NCI-H2227 (cell line): ENCODE measurements around the gene ALG11.
"Not testable (repeated sequence)": the region's sequence is repeated elsewhere in the genome, so short reads cannot be mapped to it uniquely, and the experiment has no call there.

Experiments
- DNase-seq: peaks from one replicate; lab custom pipeline; 2025; ENCODE audit not compliant: unreplicated experiment; lab: John Stamatoyannopoulos, UW

Gene ALG11, protein sequence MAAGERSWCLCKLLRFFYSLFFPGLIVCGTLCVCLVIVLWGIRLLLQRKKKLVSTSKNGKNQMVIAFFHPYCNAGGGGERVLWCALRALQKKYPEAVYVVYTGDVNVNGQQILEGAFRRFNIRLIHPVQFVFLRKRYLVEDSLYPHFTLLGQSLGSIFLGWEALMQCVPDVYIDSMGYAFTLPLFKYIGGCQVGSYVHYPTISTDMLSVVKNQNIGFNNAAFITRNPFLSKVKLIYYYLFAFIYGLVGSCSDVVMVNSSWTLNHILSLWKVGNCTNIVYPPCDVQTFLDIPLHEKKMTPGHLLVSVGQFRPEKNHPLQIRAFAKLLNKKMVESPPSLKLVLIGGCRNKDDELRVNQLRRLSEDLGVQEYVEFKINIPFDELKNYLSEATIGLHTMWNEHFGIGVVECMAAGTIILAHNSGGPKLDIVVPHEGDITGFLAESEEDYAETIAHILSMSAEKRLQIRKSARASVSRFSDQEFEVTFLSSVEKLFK

DNA sequence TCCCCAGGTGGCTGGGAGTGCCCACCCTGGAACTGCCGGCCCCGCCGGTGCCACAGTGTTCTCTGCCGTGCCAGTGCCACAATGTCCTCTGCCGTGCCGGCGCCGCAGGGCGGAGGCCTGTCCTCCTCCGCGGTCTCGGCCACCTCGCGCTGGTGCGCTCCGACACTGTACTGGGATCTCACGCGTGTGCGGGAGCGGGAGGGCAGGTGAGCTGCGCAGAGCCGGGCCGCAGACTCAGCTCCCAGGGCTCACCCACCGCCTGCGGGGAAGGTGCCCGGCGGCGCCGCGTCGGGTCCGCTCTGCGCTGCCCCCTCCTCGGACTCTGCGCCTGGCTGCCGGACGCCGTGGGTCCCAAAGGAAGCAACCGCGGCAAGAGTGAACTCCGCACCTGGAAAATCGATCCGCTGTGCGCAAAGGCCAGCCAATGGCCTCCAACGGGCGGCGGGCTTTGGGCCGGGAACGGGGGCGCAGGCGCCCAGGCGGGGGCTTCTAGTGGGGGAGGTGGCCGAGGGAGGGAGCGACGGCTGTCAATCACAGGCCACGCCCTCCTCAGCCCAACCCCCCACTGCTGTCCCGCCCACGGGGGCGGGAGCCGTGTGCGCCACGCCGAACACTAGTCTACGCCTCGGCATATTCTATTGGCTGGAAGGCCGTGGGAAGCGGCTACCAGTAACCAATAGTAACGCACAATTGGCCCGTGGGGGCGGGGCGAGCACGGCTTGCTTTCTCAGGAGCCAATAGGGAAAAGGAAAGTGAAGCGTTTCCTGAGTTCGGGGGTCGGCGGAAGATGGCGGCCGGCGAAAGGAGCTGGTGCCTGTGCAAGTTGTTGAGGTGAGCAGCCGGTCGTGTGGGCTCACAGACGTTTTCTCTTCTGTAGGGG is at the start of gene ALG11:
Gene ALG11 (plus strand): TSS at position 767 of the 880 bp plus-strand sequence. CDS start 21 bp downstream, at position 788.
- DNase-seq = peak; percentile 97

DNA sequence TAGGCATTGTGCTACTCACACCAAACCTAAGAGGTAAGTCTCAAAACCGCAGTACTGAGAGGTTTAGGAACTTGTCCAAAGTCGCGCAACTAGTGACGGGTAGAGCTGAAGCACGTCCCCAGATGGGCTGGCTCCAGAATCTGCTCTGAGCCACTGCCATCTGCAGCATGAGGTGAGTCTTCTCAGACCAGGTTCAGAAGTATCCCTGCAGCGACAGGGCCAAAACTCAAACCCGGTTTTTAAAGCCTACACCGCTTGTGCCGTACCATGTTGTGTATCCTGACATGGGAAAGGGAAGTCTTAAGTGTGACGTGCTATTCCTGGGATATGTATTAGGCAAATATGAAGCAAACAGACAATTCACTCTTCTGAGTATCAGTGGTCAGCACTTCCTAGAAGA is 46.0 kb upstream of the ALG11 start:
- no peak for DNase-seq

DNA sequence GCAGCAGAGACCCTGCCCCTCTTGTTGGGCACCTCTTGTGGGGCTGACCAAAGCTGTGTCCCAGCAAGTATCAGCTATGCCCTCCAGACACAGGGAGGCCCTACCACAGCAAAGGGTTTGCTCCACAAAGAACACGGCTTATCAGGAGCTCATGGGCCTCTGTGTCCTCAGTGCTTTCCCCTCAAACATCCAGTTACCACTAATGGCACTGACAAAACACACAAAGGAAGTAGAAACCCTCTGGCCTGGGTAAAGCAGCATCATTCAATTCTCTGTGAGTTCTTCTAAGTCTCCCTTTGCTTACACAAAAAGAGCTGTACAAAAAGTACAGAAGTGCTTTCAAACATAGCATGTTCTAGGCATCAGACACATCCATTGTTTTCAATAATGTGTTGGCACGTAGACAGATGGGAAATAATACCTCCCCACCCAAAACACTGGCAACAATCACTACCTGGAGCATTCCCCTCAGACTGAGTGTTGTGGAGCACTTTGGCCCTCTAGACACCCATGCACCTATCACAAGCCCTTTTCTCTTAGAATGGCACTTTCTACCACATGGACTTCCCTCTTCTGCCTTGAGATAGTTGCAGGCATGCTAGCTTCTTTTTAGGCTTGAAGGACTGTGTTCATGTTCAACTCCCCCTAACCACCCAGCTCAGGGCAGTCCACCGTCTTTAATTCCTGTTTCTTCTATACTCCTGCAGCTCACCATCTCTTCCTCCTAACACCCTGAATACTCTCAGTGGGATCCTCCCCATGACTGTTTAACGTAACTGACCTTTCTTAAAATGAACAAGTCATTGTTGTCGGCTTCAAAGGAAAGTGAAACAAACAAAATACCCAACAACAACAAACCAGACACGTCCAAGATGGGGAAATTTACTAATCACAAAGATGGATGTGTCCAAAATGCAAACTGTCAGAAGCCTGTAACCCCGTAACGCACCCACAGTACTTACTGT is 44.4 kb upstream of the ALG11 start:
- DNase-seq = no peak

DNA sequence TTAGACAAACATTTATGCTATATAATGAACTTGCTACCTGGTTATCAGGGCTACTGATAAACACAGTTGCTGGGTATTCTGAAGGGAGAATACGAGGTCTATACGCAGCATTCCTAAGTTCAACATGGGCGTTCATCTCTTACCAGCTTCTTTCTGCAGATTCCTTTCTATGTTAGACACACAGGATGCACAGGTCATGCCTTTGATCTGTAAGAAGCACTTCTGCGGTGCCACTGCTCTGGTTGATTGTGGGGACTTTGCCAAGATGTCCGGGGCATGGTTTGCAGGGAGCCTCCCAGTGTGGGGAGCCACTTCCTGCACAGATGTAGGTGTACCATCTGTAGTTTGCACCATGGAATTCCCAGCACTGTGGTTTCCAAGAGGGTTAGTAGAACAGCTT is 41.8 kb upstream of the ALG11 start:
- no peak for DNase-seq

DNA sequence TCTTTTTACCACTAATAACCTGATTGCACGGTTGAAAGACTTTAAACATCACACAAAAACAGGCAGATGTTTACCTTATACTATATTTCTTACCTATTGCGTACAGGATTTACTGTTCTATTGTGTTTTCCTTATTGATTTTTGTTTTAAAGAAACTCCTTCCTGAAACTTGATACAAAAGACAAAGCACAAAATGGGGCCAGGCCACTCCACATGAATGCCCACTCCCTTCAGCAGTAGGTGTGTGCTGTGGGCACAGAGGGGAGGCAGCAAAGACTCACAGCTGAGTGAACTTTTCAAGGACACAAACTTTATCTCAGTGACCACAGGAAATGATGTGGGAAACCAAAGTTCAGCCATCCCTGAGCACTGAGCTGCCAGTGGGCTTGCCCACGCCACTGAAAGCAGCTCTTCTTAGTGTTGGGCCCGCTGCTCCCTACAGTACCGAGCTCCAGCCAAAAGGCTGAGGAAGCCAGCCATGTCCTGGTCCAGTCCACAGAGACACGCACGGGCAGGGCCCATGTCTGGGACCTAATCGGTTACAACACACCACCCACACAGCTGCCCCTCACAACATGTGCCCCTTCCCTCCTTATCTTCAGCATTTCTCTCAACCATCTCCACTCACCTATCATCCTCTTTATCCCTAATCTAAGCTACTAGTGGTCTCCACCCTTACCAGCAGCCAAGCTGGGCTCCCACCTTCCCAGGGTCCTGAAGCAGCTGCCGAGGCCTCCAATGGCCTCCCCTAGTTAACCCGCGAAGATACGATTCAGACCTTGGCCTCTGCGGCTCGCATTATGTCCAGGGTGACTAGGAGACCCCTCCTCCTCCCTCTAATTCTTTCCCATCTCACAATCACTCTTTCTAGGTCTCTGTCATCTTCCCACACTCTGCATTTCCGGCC is 40.4 kb upstream of the ALG11 start:
- DNase-seq = no peak

DNA sequence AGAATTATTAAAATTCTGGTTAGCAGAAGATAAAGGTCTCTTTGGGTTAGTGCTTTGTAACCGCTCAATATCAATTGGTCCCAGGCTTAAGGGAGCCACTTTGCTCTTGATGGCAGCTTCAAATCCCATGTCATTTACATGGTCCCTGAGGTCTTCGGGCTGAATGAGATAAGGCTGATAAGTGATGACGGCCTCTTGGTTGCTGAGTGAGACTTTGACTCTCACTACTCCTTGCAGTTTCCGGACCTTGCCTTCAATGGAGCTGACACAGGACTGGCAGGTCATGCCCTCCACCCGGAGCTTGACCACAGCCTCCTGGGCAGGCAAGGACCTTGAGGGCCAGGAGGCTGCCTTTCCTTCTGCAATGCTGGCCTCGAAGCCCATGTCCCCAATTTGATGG is 37.7 kb upstream of the ALG11 start:
- DNase-seq = no peak

DNA sequence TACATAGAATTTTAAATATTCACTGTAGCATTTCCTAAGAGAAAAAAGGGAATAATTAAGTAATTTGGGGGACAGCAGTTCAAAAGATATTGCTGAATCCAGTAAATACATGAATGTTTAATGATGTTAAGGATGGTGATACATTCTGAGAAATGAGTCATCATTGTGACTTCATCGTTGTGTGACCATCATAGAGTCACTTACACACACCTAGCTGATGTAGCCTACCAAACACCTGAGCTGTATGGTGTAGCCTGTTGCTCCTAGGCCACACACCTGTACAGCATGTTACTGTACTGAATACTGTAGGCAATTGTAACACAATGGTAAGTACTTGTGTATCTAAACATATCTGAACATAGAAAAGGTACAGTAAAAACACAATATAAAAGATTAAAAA is 35.8 kb upstream of the ALG11 start:
- no peak for DNase-seq

DNA sequence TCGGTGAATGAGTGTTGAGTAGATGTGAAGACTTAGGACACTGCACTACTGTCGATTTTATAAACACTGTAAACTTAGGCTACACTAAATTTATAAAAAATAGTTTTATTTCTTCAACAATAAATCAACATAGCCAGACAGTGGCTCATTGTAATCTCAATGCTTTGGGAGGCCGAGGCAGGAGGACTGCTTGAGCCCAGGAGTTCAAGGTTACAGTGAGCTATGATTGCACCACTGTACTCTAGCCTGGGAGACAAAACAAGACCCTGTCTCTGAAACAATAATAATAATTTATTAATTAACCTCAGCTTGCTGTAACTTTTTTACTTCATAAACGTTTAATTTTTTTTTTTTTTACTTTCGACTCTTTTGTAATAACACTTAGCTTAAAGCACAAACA is 35.3 kb upstream of the ALG11 start:
- no peak for DNase-seq

DNA sequence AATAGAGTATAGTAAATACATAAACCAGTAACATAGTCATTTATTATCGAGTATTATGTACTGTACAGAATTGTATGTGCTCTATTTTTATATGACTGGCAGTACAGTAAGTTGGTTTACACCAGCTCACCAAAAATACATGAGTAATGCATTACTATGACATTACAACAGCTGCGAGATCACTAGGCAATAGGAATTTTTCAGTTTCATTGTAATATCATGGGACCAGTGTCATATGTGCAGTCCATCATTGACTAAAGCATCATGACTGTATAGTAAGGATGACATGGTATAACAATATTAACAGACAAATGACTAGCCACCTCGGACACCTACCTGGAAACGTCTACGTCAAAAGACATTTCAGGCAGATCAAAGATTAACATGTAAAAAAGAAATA is 34.6 kb upstream of the ALG11 start:
- no peak for DNase-seq

DNA sequence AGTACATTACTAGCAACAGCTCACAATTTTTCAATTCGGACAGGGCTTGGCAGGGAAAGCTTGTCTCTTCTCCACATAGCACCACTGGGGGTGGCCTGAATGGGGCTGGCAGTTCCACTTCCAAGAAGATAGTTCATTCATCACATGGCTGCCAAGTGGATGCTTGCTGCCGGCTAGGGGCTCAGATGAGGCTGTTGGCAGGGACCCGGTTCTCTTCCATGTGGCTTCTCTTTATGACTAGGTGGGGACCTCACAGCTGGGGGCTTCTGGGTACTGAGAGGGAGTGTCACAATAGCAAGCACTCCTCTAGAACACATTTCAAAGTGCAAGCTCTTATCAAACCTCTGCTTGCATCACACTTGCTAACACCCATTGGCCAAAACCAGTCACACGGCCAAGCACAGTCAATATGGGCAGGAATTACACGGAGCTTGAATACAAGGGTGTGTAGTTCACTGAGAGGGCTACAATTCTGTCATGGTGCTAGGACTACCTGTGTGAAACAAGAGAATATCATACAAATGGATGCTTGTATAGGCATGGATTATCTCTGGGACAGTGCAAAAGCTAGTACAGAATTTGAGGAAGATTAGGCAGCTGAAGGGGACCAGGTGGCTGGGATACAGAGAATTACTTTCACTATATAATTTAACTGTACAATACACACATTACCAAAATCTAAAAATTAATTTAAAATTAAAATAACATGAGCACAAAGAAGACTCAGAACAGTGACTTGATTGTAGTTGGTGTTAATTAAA is 33.2 kb upstream of the ALG11 start:
- DNase-seq = no peak

DNA sequence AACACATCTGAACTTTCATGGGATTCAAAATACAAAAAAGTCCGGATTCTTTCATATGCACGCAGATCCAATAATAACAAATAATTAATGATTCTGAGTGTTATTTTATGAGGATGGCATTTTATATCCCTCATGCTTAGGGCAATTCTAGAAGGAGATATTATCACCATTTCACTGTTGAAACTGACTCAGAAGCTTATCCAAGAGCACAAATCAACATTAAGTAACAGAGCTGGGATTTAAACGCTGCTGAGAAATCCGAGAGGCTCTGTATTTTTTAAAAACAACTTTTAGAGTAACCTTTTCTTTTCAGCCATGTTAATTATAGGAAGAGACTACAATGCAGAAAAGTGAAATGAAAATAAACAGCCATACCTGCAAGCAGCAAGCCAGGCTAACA is 31.3 kb upstream of the ALG11 start:
- DNase-seq = no peak

DNA sequence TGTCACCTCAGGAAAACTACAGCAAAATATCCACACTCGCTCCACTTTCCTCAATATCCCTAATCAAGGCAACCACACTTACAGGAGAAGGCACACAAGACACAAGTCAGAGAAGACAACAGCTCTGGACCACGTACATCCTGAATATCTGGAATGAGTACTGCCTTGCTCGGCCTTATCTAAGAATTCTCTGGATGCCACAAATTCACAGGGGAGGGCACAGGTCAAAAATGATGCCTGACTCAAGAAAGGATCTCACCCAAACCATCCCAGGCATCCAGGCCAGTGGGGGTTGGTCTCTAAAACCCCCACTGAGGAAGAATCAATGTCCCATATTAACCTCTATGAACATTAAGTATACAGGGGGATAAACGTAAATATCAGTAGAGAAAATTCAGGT is 30.8 kb upstream of the ALG11 start:
- no peak for DNase-seq

DNA sequence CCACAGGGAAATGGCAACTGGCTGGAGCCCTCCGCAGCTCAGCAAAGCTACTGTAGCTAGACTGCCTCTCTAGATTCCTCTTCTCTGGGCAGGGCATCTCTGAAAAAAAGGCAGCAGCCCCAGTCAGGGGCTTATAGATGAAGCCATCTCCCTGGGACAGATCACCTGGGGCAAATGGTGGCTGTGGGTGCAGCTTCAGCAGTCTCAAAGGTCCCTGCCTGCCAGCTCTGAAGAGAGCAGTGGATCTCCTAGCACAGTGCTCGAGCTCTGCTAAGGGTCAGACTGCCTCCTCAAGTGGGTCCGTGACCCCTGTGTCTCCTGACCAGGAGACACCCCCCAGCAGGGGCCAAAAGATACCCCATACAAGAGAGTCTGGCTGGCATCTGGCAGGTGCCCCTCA is 28.9 kb upstream of the ALG11 start:
- DNase-seq = not testable (repeated sequence)

DNA sequence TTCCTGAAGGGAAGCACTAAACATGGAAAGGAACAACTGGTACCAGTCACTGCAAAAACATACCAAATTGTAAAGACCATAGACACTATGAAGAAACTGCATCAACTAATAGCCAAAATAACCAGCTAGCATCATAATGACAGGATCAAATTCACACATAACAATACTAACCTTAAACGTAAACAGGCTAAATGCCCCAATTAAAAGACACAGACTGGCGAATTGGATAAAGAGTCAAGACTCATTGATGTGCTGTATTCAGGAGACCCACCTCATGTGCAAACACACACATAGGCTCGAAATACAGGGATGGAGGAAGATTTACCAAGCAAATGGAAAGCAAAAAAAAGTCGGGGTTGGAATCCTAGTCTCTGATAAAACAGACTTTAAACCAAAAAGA is 27.3 kb upstream of the ALG11 start:
- not testable (repeated sequence) for DNase-seq

DNA sequence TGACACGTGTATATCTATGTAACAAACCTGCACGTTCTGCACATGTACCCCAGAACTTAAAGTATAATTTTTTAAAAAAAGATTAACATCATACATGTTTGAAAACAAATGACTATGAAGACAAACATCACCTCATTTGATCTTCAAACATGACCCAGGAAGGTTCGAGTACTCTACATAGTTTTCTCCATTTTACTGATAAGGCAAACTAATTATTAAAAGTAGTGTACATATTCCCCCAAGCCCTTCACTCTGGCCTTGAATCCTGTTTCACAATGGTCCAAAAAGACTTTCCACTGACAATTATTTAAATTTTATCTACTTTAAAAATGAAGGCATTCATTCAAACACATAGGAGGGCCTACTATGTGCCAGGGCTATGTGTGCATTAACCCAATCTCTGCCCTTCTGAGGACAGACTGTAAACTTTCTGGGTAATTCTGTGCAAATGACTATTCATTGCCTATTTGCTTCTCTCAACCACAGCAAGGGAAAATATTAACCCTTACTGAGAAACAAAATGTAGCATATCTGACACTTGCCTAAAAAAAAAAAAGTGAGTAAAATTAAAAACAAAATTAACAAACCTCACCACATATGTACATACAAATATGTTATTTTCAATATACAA is 23.1 kb upstream of the ALG11 start:
- no peak for DNase-seq

DNA sequence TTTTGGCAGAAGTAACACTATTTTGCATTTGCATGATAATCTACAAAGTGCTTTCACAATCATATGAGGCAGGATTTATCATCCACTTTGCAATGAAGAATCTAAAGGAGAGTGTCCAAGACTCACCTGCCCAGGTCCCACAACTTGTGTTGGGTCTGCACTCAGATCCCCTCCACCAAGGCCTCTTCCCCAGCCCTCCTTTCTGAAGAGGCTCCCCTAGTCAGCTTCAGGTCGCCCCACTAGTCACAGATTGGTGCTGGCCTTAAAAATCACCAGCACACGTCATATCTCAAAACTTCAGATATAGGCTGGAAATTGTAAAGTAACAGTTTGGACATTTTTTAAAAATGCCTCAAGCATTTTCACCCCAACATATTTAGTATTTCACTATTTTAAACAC is 18.5 kb upstream of the ALG11 start:
- DNase-seq = no peak

DNA sequence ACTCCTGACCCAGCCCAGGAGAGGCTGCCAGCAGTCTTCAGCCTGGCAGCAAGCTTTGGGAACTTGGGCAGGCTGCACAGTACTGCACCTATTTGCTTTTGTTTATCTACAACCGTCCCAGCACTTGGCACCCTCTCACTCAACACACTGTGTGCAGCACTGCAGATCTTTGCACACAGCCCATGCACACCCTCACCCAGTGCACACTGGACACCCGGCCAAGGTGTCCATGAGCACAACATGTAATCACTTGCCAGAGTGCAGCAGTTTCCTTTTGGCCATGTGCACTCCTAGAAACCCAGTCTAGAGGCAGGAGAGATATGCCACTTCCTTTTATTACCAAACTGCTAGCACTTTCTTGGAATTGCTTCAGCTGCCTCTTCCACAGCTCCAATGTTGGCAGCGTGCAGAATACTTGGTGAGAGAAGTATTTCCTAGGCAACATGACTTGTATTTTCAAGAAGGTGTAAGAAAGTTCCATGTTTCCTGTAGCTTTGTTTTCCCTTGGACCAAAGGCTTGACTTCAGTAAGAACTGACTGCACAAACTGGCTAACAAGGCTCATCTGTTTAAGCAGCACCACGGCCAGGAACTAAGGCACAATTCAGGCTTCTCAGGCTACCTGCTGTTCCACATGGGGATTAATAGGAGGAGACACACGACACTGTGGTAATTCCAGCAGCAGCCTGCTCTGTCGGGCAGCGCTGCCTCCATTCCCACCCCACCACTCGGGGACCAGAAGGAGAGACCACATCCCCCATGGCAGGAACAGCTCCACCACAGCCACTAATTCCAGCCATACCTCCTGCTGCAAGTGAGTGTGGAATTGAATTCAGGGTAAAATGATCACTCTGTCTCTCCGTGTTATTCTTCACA is 16.3 kb upstream of the ALG11 start:
- peak; percentile 7 for DNase-seq

DNA sequence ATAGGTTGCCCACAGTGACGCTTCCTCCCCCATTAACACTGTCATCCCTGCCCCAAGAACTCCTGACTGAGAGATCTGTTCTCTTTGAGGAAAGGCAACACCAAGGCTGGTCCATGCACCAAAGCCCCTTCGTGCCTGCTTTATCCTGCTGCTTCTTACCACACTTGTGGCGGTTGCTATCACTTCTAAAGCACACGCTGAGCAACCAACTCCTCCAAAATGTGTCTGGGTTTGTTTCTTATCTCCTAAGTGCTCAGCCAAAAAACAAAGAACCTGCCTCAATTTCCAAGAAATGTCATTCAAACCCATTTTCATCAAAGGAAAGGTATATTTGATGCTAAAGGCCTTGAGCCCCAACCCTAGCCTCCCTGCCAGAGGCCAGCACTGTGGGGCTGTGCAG is 15.6 kb upstream of the ALG11 start:
- DNase-seq = no peak
